ENCODE results near the gene GNG4. TPM values are rescaled to one million over a fixed set of nuclear protein-coding genes. Genes with fewer than 3 reads are reported as not detected.

The GNG4 gene
- total and polyA plus RNA-seq, 9 of the 15 experiments (the other 6 are each of a cell fraction or from before 2014, with no cell fraction given) = 0.06 to 0.58 (median 0.08) TPM; not detected in 4

- BruUV-seq (replicated peaks) = no TSS peak
- ChIA-PET CTCF (ENCODE audit: low intra/inter-chr PET ratio) (no interaction called here), POLR2A (no interaction called here)
- no peak for TF ChIP-seq PURB (CRISPR knock-in tag; IDR thresholded peaks at IDR 0.05; ENCODE audit: low read depth)
- no peak for TF ChIP-seq DNMT1 (IDR thresholded peaks at IDR 0.05)
- no peak for TF ChIP-seq ZNF12 (CRISPR knock-in tag; IDR thresholded peaks at IDR 0.05)
- no peak for TF ChIP-seq ZBTB7A (IDR thresholded peaks at IDR 0.05; ENCODE audit: borderline replicate concordance, control insufficient read depth, low read depth, low read length)
- no peak for TF ChIP-seq ZNF778 (CRISPR knock-in tag; IDR thresholded peaks at IDR 0.05)
- TF ChIP-seq LARP7 (IDR thresholded peaks at IDR 0.05) = no peak
- TF ChIP-seq SMARCB1 (IDR thresholded peaks at IDR 0.05; ENCODE audit: insufficient read length, low read depth) = no peak
- no peak for TF ChIP-seq TRIM28 (IDR thresholded peaks at IDR 0.05)
- TF ChIP-seq, protein P1, sequence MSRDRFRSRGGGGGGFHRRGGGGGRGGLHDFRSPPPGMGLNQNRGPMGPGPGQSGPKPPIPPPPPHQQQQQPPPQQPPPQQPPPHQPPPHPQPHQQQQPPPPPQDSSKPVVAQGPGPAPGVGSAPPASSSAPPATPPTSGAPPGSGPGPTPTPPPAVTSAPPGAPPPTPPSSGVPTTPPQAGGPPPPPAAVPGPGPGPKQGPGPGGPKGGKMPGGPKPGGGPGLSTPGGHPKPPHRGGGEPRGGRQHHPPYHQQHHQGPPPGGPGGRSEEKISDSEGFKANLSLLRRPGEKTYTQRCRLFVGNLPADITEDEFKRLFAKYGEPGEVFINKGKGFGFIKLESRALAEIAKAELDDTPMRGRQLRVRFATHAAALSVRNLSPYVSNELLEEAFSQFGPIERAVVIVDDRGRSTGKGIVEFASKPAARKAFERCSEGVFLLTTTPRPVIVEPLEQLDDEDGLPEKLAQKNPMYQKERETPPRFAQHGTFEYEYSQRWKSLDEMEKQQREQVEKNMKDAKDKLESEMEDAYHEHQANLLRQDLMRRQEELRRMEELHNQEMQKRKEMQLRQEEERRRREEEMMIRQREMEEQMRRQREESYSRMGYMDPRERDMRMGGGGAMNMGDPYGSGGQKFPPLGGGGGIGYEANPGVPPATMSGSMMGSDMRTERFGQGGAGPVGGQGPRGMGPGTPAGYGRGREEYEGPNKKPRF (IDR thresholded peaks at IDR 0.05; ENCODE audit: low read depth, low read length) = no peak
- no peak for TF ChIP-seq SREBF2 (CRISPR knock-in tag; IDR thresholded peaks at IDR 0.05)
- TF ChIP-seq, protein P2, sequence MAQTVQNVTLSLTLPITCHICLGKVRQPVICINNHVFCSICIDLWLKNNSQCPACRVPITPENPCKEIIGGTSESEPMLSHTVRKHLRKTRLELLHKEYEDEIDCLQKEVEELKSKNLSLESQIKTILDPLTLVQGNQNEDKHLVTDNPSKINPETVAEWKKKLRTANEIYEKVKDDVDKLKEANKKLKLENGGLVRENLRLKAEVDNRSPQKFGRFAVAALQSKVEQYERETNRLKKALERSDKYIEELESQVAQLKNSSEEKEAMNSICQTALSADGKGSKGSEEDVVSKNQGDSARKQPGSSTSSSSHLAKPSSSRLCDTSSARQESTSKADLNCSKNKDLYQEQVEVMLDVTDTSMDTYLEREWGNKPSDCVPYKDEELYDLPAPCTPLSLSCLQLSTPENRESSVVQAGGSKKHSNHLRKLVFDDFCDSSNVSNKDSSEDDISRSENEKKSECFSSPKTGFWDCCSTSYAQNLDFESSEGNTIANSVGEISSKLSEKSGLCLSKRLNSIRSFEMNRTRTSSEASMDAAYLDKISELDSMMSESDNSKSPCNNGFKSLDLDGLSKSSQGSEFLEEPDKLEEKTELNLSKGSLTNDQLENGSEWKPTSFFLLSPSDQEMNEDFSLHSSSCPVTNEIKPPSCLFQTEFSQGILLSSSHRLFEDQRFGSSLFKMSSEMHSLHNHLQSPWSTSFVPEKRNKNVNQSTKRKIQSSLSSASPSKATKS (CRISPR knock-in tag; IDR thresholded peaks at IDR 0.05) = no peak
- no peak for TF ChIP-seq ZBED1 (IDR thresholded peaks at IDR 0.05)
- TF ChIP-seq SAP30 (IDR thresholded peaks at IDR 0.05; ENCODE audit: borderline replicate concordance, insufficient read depth, low read depth, low read length, poor library complexity, severe bottlenecking) = no peak
Measured at GRCh38 chr1:235628316-235629005, 21.1 kb downstream of the GNG4 start.

More at GRCh38 chr1:235628316-235629005, 21.1 kb downstream of the GNG4 start:
- Histone ChIP-seq H3K9me3 (replicated peaks; ENCODE audit: control insufficient read depth, insufficient read depth, low read depth, low read length) (no peaks in the 10 kb centered on the region), H3K36me3 (ENCODE audit: control insufficient read depth, insufficient read depth, low read length) (no peaks in the 10 kb centered on the region), H2AFZ (ENCODE audit: low read depth, low read length) (no peak overlapping the region), H3K9me1 (ENCODE audit: control insufficient read depth, insufficient read depth, low read length) (no peaks in the 10 kb centered on the region), H4K20me1 (replicated peaks; ENCODE audit: control insufficient read depth, insufficient read depth, low read length) (0 out of 2 replicates have a peak, but pooled peaks cover 2% of the 10 kb centered on the region), H3K4me2 (ENCODE audit: insufficient read depth, low read length) (no peak overlapping the region), H3K9ac (ENCODE audit: insufficient read depth in 1 of 2, low read depth in 2 of 2, low read length in 2 of 2) (no peak overlapping the region), H3K4me1 (replicated peaks in 1 of 2; ENCODE audit: control insufficient read depth in 2 of 2, insufficient read depth in 2 of 2, low read length in 2 of 2) (no peaks in the 10 kb centered on the region), H3K4me3 (no peak overlapping the region), H3K27ac (ENCODE audit: extremely low read depth, low read depth, low read length) (no peak overlapping the region), H3K27me3 (ENCODE audit: control insufficient read depth in 2 of 2, insufficient read depth in 2 of 2, low read length in 2 of 2) (peaks cover 44 to 76% of the 10 kb centered on the region in 2 experiments; a peak in 4 of 5 replicates), H3K79me2 (ENCODE audit: control insufficient read depth, insufficient read depth, low read length) (no peaks in the 10 kb centered on the region)
- in situ Hi-C loops (cut with MboI) (no loop called here), intact Hi-C loops (cut with micrococcal nuclease) (no loop called here)
- WGBS (ENCODE audit: insufficient coverage, low coverage, missing lambda C conversion rate) = 0% methylated on average over 10 of the region's 10 CpGs
- ATAC-seq = no peak
- DNase-seq (ENCODE audit: extremely low read depth in 1 of 4, low spot score in 3 of 4) = no peak
- FAIRE-seq = no peak

All from K562 (cell line).